Activated effector memory CD4-positive, alpha-beta T cell treated with anti-CD3 and anti-CD28 coated beads, Interleukin-2, amount 50 U/mL, for 16 hours (primary cell): ENCODE measurements around the gene PFKFB2.

ENCODE experiments used
- DNase-seq: peaks from one replicate; pipeline ENCODE4 v3.0.0-alpha.2; 2020

PFKFB2 gene

DNA sequence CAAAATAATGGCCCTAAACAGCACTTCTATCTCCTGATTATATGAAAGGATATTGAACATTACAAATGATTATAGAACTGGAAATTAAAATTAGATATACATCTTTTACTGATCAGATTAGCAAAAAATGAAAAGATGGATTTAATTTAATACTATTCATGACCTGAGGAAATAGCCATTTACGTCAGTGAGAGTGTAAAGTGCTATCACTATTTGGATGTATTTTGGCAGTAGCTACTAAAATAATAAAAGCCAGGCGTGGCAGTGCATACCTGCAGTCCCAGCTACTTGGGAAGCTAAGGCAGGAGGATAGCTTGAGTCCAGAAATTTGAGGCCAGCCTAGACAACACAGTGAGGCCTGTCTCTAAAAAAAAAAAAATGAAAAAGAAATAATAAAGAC lies 40.9 kb downstream of the PFKFB2 start:
- no peak for DNase-seq

GRCh38 chr1:207097871-207098324 lies 44.8 kb downstream of the PFKFB2 start:
- no peak for DNase-seq

GRCh38 chr1:207101720-207102119 lies 48.6 kb downstream of the PFKFB2 start:
- no peak for DNase-seq

- DNase-seq: no peak
Observed at GRCh38 chr1:207102146-207102545, 49.1 kb downstream of the PFKFB2 start.

- no peak for DNase-seq
Observed at GRCh38 chr1:207102659-207103058, 49.6 kb downstream of the PFKFB2 start.

GRCh38 chr1:207103892-207104373 lies 50.9 kb downstream of the PFKFB2 start, which contains the start of gene C4BPA:
Gene C4BPA (plus strand): TSS chr1:207104233. CDS start chr1:207113026, 8,793 bp downstream.
- DNase-seq: no peak

DNA sequence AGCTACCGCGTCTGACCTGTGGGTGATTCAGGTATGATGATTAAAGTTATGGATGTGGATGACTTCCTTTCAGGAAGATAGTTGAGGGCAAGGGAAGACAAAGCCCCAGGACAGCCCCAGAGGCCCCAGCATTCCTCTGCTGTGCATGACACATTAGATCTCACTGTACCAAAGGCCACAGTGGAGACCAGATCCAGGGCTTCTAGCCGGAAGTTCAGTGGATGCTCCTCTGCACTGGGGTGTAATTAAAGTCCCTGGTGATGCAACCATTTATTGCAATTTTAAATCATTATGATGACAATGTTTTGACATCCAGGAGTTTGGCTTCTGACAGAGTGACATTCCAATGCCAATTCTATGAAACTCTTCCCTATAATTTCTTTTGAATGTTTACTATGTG lies 55.9 kb downstream of the PFKFB2 start:
- DNase-seq: no peak

DNA sequence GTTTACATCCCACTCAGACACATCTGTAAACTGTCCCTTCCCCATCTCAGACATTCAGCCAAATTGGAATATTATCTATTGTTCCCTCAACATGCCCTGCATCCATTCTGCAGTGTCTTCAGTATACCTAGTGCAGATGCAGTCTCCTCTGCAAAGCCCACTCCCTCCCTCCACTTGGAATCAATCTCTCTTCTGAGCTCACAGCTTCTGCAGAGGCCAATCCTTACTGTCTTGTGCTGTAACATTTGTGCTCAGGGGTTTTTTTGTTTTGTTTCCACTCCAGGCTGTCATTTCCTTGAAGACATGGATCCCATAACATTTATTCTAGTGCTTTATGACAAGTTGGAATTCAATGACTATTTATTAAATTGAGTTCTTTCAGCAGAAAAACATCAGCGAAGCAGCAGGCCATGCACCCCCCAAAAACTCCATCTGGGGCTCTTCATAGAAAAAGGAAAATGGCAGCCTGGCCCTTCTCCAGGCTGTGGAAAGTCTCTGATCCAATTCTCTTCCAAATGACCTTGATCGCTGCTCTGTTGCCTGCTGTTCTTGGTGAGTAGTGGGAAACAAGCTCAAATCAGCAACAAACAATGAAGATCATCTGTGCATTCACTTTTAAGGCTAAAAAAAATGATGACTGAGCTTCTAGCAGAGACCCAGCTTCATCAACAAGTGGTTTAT lies 59.7 kb downstream of the PFKFB2 start:
- no peak for DNase-seq

- DNase-seq: no peak
Observed at GRCh38 chr1:207115269-207115668, 62.2 kb downstream of the PFKFB2 start.

DNA sequence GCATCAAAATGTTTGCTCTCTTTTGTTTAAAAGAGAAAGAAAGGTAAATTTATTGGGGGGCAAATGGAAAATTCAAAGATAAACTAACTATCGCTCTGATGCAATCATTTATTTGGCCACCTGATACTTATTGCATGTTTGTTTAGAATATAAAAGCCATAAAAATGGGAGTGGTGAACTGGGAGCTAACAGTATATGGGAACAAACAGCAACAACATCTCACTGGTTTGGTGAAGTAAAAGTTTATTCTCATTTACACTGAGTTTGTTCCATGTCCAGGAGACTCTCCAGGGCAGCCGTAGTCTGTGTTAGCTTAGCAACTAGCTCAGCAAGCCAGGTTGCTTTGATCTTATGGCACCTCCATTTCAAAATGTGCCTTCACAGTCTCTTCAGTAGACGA lies 71.3 kb downstream of the PFKFB2 start:
- DNase-seq: no peak

DNA sequence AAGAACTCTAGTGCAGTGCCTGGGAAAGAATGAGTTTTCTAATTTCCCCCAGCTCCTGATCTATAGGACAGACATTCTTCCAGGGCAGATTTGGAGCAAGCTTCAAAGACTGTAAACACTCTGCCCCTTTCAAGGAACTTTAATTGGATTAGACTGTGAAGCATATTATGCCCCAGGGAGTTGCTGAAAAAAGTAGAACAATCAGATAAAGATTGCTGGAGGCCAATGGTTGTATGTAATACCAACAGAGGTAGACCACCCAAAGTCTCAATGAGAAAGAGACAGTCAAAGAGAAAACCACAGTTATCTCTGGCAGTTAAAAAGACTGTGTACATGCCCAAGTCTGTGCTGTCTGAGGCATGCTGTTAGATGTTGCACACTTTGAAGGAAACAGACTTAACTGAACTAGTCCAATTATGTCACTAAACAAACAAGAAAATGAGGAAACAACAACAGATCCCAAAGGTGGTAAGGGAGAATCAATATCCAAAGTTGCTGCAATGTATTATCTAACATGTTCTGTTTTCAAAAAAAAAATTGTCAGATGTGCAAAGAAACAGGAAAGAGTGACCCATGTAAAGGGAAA lies 75.4 kb downstream of the PFKFB2 start:
- no peak for DNase-seq

- no peak for DNase-seq
Observed at GRCh38 chr1:207129053-207129452, 76.0 kb downstream of the PFKFB2 start.
